Skin epidermis (tissue), 12 donors: ENCODE data around the gene TMEM217.
"Not testable (repeated sequence)": the region's sequence is repeated elsewhere in the genome, so short reads cannot be mapped to it uniquely, and the experiment has no call there.

Experiments
- H3K27ac ChIP-seq, 21 experiments: fragments of 200-600 bp; sonication (generic) in 11 of 21; one replicate each; pipeline ENCODE4 v1.5.0; 2020; ENCODE audit warnings: mild to moderate bottlenecking in 3 of 21, inconsistent platforms in 2 of 21, moderate library complexity in 2 of 21
- H3K4me3 ChIP-seq, 7 experiments: fragments of 200-600 bp; sonication (generic) in 2 of 7; one replicate each; pipeline ENCODE4 v1.5.0; 2020; ENCODE audit warnings: inconsistent platforms in 2 of 7, mild to moderate bottlenecking in 2 of 7, moderate library complexity in 1 of 7

The TMEM217 gene

DNA sequence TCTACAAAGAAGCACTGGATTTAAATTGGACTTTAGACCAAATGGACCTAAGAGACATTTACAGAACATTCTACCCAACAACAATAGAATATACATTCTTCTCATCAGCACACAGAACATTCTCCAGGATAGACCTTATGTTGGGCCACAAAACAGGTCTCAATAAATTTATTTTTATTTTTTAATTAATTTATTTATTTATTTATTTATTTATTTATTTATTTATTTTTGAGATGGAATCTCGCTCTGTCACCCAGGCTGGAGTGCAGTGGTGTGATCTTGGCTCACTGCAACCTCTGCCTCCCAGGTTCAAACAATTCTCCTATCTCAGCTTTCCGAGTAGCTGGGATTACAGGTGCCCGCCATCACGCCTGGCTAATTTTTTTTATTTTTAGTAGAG is 61.5 kb downstream of the TMEM217 start:
- H3K4me3 ChIP-seq, H3K27ac ChIP-seq: not testable (repeated sequence)

DNA sequence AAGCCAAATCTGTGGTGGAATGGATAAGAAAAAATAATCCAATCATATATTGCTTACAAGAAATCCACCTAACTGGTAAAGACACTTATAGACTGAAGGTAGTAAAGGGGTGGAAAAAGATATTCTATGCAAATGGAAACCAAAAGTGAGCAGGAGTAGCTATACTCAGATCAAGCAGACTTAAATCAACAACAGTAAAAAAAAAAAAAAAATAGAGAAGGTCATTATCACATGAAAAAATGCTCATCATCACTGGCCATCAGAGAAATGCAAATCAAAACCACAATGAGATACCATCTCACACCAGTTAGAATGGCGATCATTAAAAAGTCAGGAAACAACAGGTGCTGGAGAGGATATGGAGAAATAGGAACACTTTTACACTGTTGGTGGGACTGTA is 63.1 kb downstream of the TMEM217 start:
- H3K4me3 ChIP-seq, H3K27ac ChIP-seq: not testable (repeated sequence)

DNA sequence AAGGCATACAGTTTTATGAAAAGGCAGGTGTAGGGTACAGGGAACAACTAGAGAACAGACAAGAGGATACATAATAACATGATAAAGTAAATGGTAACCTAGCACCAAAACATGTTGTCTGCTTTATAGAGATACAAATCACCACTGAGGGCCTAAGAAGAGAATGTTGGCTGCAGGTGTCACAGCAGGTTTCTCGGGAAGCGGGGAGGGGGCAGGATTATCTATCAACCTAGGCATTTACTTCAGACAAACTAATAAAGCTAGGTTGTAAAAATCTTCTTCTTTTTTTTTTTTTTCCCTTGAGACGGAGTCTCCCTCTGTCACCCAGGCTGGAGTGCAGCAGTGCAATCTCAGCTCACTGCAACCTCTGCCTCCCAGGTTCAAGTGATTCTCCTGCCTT is 65.3 kb downstream of the TMEM217 start:
- Histone ChIP-seq H3K27ac (no peak overlapping the region), H3K4me3 (no peak overlapping the region)

DNA sequence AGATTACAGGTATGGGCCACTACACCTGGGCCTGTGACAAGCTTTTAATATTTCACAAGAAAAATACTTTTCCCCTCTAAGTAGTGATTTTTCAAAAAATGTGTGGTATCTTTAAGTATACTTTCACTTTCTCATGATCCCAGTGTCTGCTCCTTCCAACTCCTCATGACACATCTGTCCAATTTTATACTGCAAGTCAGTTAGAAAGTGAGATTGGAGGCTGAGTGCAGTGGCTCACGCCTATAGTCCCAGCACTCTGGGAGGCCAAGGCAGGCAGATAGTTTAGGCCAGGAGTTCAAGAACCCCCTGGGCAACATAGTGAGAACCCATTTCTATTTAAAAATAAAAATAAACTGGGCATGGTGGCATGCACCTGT is 67.8 kb downstream of the TMEM217 start:
- peak overlapping the region in 2 of 21 experiments; percentile 16 to 30 for H3K27ac ChIP-seq
- H3K4me3 ChIP-seq = no peak overlapping the region

DNA sequence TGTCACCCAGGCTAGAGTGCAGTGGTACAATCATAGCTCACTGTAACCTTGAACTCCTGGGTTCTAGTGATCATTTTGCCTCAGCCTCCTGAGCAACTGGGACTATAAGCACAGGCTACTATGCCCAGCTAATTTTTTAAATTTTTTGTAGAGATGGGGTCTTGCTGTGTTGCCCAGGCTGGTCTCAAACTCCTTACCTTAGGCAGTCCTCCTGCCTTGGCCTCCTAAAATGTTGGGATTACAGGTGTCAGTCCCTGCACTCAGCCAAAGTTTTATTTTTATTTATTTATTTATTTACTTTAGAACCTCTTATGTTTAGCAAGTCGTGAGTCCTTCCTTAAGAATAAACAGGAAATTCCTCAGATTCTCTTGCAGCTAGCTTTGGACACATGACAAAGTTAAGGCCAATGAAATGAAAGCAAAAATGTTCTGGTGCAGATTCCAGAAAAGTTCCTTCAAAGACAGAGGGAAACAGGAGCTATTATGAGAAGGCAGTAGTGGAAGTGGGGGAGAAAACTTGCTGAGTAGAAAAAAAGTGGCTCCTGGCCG is 68.9 kb downstream of the TMEM217 start:
- H3K4me3 ChIP-seq = no peak overlapping the region
- H3K27ac ChIP-seq = peak overlapping the region in 1 of 21 experiments; percentile 29

DNA sequence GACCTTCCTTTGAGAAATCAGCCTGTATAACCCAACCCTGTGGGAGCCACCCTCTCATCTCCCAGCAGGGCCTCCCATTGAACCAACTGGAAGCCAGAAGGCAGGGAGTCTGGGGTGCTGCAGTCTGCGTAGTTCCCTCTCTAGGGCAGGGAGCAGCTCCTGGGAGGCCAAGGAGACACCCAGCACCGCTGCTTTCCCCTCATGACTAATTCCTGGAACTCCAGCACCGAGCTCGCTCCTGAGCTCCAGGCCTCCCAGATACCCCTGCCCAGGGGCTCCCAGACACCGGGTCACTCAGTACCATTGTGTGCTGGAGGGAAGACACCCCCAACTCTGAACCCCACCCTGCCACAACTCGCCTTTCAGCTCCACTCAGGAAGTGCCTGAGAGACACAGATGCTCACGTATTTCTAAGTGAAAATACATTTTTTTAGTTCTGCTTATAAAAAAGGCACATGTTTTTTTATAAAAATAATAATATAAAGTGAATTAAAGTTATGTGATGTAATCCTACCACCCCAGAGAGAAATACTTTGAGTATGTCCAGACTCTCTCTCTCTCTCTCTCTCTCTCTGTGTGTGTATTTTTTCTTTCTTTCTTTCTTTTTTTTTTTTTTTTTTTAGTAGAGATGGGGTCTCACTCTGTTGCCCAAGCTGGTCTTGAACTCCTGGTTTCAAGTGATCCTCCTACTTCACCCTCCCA is 70.5 kb downstream of the TMEM217 start:
- H3K27ac ChIP-seq = peak overlapping the region in 5 of 21 experiments; percentile 1 to 62 (median 32)
- no peak overlapping the region for H3K4me3 ChIP-seq

DNA sequence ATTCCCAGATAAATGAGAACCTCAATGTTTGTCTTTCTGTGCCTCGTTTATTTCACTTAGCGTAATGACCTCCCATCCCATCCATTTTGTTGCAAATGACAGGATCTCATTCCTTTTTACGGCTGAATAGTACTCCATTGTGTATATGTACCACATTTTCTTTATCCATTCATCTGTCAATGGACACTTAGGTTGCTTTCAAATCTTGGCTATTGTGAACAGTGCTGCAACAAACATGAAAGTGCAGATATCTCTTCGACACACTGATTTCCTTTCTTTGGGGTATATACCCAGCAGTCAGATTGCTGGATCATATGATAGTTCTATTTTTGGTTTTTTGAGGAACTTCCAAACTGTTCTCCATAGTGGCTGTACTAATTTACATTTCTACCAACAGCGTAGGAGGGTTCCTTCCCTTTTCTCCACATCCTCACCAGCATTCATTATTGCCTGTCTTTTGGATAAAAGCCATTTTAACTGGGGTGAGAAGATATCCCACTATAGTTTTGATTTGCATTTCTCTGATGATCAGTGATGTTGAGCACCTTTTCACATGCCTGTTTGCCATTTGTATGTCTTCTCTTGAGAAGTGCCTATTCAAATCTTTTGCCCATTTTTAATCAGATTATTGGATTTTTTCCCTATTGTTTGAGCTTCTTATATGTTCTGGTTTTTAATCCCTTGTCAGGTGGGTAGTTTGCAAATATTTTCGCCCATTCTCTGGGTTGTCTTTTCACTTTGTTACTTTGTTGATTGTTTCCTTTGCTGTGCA is 71.8 kb downstream of the TMEM217 start:
- peak overlapping the region in 2 of 21 experiments; percentile 11 to 50 for H3K27ac ChIP-seq
- H3K4me3 ChIP-seq = not testable (repeated sequence)

DNA sequence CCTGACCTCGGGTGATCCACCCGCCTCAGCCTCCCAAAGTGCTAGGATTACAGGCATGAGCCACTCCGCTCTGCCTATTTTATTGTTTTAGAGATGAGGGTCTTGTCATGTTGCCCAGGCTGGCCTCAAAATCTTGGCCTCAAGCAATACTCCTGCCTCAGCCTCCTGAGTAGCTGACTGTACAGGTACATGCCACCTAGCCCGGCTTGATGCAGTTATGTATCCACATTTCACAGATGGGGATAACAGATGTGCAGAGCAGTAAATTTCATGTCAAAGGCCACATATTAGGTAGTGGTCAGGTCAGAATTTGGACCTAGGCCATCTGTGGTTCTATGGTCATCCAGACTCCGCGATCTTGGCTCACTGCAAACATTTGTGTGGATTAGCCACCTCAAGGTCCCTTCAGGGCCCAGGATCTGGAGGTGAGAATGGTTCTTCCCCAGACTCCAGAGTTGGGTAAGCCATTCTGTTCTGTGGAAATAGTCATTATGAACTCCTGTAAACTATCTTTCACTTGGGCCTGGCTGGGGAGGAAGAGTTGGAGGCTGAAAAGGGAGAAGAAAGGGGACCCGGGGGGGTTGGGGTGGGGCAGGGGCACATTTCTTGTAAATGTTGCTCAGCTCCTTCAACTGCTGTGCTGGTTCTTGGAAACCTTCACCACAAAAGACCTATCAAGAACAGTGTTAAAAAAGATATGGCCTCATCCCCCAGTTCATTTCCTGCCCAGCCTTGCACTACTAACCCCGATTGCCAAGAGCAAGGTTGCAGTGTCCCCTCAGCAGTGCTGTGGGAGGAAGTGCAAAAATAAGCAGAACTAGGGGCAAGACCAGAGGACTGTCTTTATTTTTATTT is 75.0 kb downstream of the TMEM217 start:
- Histone ChIP-seq H3K27ac (peak overlapping the region in 15 of 21 experiments; percentile 9 to 89 (median 66)), H3K4me3 (no peak overlapping the region)

DNA sequence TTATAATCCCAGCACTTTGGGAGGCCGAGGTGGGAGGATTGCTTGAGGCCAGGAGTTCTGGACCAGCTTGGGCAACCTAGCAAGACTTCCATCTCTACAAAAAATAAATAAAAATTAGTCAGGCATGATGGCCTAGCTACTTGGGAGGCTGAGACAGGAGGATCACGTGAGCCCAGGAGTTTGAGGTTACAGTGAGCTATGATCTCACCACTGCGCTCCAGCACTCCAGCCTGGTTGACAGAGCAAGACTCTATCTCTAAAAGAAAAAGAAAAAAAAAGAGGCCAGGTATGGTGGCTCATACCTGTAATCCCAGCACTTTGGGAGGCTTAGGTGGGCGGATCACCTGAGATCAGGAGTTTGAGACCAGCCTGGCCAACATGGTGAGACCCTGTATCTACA is 77.3 kb downstream of the TMEM217 start:
- not testable (repeated sequence) for H3K4me3 ChIP-seq
- peak overlapping the region in 4 of 21 experiments; percentile 11 to 54 (median 43) for H3K27ac ChIP-seq

DNA sequence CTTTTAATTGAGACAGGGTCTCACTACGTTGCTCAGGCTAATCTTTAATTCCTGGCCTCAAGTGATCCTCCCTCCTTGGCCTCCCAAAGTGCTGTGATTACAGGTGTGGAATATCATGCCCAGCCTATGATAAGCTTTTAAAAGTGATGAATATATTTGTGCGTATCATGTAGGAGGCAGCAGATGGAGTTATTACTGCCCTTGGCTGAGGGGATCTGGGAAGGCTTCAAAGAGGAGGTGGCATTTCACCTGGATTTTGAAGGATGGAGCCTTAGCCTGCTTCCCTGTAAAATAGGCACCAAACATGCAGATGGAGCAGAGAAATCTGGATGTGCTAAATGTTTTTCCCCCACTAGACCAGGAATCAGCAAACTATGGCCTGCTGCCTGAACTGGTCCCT is 77.9 kb downstream of the TMEM217 start:
- peak overlapping the region in 1 of 21 experiments; percentile 36 for H3K27ac ChIP-seq

DNA sequence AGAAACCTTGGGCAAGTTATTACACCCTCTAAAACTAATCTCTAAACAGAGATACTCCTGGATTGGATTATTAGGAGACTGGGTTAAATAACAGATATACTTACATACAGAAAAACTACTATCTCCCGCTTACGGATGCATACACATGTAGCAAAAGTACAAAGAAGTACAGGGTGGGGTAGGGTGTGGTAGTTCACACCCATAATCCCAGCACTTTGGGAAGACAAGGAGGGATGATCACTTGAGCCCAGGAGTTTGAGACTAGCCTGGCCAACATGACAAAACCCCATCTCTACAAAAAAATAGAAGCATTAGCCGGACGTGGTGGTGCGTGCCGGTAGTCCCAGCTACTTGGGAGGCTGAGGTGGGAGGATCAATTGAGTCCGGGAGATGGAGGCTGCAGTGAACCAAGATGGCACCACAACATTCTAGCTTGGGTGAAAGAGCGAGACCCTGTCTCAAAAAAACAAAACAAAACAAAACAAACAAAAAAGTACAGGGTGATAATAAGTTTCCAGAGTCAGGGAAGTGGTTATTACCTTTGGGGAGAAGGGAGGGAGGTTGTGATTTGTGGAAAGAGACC is 79.9 kb downstream of the TMEM217 start:
- no peak overlapping the region for H3K4me3 ChIP-seq
- peak overlapping the region in 1 of 21 experiments; percentile 22 for H3K27ac ChIP-seq

More for the DNA sequence above, 77.9 kb downstream of the TMEM217 start:
- no peak overlapping the region for H3K4me3 ChIP-seq

DNA sequence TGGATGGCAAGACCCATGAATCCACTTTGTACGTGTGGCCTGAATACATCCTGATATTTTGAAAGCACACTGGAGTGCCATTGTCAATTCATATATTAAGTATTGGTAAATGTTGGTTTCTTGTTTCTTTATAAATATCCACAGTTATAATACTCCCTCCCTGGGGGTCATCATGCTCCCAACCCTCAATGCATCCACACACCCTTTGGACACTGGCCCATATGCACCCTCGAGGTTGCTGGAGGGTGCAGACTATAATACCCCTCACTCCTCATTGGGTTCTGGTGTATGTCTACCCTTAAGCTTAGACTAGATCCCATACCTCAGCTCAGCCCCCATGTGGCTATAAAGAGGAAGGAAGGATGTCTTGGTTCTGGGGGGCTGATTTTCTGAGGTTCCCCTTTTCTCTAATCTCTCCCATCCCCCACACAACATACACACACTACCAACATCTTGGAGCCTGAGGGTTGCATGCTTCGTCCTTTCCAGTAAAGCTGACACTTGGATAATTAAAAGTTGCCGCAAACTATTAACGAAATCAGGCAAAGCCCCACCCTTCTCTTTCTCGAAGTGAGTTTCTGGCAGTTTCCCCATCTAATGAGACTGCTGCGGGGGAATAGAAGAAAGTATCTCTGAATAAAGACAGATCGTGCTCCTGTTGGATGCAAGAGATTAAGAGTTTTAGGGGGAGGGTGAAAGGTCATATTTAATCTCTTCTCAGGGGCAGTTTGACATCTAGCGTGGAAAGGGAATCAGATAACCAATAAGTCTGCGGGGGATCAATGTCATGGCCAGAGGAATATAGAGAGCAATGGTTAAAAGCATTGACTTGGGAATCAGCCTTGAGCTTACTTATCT is 80.6 kb downstream of the TMEM217 start:
- Histone ChIP-seq H3K27ac (peak overlapping the region in 3 of 21 experiments; percentile 12 to 23 (median 22)), H3K4me3 (no peak overlapping the region)

DNA sequence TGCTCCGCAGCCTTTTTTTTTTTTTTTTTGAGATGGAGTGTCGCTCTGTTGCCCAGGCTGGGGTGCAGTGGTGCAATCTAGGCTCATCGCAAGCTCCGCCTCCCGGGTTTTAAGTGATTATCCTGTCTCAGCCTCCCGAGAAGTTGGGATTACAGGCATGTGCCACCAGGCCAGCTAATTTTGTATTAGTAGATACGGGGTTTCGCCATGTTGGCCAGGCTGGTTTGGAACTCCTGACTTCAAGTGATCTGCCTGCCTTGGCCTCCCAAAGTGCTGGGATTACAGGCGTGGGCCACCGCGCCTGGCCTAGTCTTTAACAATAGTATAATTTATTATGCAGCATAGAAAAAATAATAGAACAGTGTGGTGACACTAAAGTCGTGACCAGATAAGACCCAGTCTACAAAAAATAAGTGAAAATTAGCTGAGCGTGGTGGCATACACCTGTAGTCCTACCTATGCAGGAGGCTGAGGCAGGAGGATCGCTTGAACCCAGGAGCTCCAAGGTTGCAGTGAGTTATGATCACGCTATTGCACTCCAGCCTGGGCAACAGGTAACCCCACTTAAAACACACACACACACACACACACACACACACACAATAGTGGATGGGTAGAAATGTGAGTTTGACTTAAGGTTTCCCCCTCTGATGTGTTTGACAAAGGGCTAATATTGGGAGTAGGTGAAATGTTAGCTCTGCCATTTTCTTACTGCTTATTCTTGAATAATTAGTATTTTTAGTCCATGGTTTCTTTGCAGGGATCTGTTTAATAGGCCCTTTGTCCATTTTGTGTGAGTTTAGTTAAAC is 81.5 kb downstream of the TMEM217 start:
- Histone ChIP-seq H3K4me3 (no peak overlapping the region), H3K27ac (peak overlapping the region in 1 of 21 experiments; percentile 26)

DNA sequence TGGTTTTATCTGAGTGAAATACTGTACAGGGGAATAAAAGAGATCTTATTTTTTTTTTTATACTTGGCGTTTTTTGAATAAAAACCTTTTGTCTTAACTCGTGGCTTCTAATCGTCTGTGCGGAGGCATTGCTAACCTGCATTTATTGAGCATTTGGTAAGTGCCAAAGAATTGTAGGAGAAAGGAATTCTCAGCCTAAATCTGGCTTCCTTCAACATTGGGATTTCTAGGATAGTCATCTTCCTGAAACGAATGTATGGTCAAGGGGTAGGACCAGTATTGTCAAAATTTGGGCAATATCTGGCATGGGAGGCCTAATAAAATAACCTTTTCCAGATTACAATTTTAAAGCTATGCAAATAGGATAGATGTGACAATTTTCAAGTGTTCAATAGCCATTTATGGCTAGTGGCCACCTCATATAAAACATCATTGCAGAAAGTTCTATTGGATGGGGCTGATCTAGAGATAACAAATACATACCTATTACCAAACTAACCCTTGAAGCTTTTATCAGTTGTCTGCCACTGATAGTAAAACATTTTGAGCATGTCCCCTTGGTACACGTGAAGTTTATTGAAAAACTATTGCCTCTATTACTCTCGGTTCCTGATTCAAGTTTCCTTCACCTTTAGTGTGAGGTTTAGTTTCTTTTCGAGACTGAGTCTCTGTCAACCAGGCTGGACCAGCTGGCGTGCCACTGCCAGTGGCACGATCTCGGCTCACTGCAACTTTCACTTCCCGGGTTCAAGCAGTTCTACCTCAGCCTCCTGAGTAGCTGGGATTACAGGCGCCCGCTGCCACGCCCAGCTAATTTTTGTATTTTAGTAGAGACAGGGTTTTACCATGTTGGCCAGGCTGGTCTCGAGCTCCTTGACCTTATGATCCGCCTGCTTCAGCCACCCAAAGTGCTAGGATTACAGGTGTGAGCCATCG is 82.3 kb downstream of the TMEM217 start:
- Histone ChIP-seq H3K4me3 (peak overlapping the region in 1 of 7 experiments; percentile 95), H3K27ac (peak overlapping the region in 1 of 21 experiments; percentile 15)

DNA sequence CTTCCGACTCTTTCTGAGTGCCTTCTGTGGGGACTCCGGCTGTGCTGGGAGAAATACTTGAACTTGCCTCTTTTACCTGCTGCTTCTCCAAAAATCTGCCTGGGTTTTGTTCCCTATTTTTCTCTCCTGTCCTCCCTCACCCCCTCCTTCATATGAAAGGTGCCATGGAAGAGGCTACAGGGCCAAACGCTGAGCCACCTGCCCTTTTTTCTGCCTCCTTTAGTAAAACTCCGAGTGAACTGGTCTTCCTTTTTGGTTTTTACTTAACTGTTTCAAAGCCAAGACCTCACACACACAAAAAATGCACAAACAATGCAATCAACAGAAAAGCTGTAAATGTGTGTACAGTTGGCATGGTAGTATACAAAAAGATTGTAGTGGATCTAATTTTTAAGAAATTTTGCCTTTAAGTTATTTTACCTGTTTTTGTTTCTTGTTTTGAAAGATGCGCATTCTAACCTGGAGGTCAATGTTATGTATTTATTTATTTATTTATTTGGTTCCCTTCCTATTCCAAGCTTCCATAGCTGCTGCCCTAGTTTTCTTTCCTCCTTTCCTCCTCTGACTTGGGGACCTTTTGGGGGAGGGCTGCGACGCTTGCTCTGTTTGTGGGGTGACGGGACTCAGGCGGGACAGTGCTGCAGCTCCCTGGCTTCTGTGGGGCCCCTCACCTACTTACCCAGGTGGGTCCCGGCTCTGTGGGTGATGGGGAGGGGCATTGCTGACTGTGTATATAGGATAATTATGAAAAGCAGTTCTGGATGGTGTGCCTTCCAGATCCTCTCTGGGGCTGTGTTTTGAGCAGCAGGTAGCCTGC is 83.2 kb downstream of the TMEM217 start:
- peak overlapping the region in 13 of 21 experiments; percentile 8 to 99 (median 81) for H3K27ac ChIP-seq
- peak overlapping the region in 2 of 7 experiments; percentile 13 to 95 for H3K4me3 ChIP-seq

DNA sequence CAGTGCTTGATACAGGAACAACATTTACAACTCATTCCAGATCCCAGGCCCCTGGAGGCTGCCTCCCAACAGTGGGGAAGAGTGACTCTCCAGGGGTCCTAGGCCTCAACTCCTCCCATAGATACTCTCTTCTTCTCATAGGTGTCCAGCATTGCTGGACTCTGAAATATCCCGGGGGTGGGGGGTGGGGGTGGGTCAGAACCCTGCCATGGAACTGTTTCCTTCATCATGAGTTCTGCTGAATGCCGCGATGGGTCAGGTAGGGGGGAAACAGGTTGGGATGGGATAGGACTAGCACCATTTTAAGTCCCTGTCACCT is 83.8 kb downstream of the TMEM217 start:
- H3K27ac ChIP-seq = peak overlapping the region in 16 of 21 experiments; percentile 8 to 99 (median 74)

More for the DNA sequence above, 83.8 kb downstream of the TMEM217 start:
- H3K4me3 ChIP-seq = peak overlapping the region in 2 of 7 experiments; percentile 13 to 95
